Activated T-cell treated with anti-CD3 and anti-CD28 coated beads, Interleukin-2, amount 50 U/mL, for 4 hours (primary cell): Measurements from ENCODE around the gene OLFML2B. TPM values are rescaled to one million over a fixed set of nuclear protein-coding genes. Genes with fewer than 3 reads are reported as not detected.
A peak's percentile ranks its signal among the peaks of the same experiment; 100 is the strongest.
"Not testable (repeated sequence)": the region's sequence is repeated elsewhere in the genome, so short reads cannot be mapped to it uniquely, and the experiment has no call there.

Source experiments
- ATAC-seq, 2 donors: fragments of 200-7000 bp; cut with Tn5 transposase; one replicate each; pipeline ENCODE4 v1.10.0; 2021
- DNase-seq: peaks from one replicate; pipeline ENCODE4 v3.0.0-alpha.2; 2020
- H3K27me3 Mint-ChIP-seq: one replicate; pipeline ENCODE4 v1.8.0; 2021; ENCODE audit warnings: low read depth, mixed read lengths
- H3K36me3 Mint-ChIP-seq: one replicate; pipeline ENCODE4 v1.8.0; 2022; ENCODE audit warnings: mixed read lengths; ENCODE audit not compliant: insufficient read depth
- H3K4me1 Mint-ChIP-seq: one replicate; pipeline ENCODE4 v1.8.0; 2021; ENCODE audit warnings: low read depth, mixed read lengths
- H3K4me3 Mint-ChIP-seq: one replicate; pipeline ENCODE4 v1.8.0; 2021; ENCODE audit warnings: mild to moderate bottlenecking, moderate library complexity, mixed read lengths
- H3K9me3 Mint-ChIP-seq: one replicate; pipeline ENCODE4 v1.8.0; 2021; ENCODE audit warnings: mixed read lengths
- total RNA-seq, 3 donors: library from RNA; stranded (reverse); gene quantifications; one replicate each; pipeline ENCODE4 v1.2.1, GENCODE V29; 2021

The OLFML2B gene
- 1 to 10 TPM; 1.3 to 2.0 (median 1.5) TPM for total RNA-seq

- H3K9me3 Mint-ChIP-seq, result no peaks in the 10 kb centered on the region
- H3K4me3 Mint-ChIP-seq, result peak within 1 kb of the TSS; percentile 85
- ATAC-seq (peak; percentile 90 to 93), DNase-seq (peak; percentile 24)
- H3K27me3 Mint-ChIP-seq, result peaks cover 36% of the 10 kb centered on the region
- H3K36me3 Mint-ChIP-seq, result no peaks in the 10 kb centered on the region
- H3K4me1 Mint-ChIP-seq, result peaks cover 9% of the 10 kb centered on the region
Measured at GRCh38 chr1:162023547-162024501, at the start of gene OLFML2B. OLFML2B (minus strand) TSS chr1:162023869; CDS start chr1:162023430, 439 bp downstream.

GRCh38 chr1:162072740-162073139, 49.1 kb upstream of the OLFML2B start:
- peaks cover 59% of the 10 kb centered on the region for H3K27me3 Mint-ChIP-seq
- H3K4me3 Mint-ChIP-seq, result no peak overlapping the region
- no peaks in the 10 kb centered on the region for H3K9me3 Mint-ChIP-seq
- no peak for DNase-seq
- H3K4me1 Mint-ChIP-seq, result peaks cover 5% of the 10 kb centered on the region
- no peak for ATAC-seq
- no peaks in the 10 kb centered on the region for H3K36me3 Mint-ChIP-seq

- Mint-ChIP-seq H3K4me1 (peaks cover 5% of the 10 kb centered on the region), H3K27me3 (peaks cover 62% of the 10 kb centered on the region), H3K9me3 (no peaks in the 10 kb centered on the region), H3K4me3 (peak overlapping the region; percentile 79), H3K36me3 (no peaks in the 10 kb centered on the region)
- DNase-seq (no peak), ATAC-seq (no peak)
Measured at GRCh38 chr1:162070825-162071224, 47.2 kb upstream of the OLFML2B start.

- peaks cover 61% of the 10 kb centered on the region for H3K27me3 Mint-ChIP-seq
- H3K4me3 Mint-ChIP-seq, result peak overlapping the region; percentile 79
- peaks cover 5% of the 10 kb centered on the region for H3K4me1 Mint-ChIP-seq
- peak in 1 of 2 donors; percentile 4 for ATAC-seq
- no peaks in the 10 kb centered on the region for H3K36me3 Mint-ChIP-seq
- no peaks in the 10 kb centered on the region for H3K9me3 Mint-ChIP-seq
- peak; percentile 7 for DNase-seq
Measured at GRCh38 chr1:162070094-162070748, 46.6 kb upstream of the OLFML2B start.

DNA sequence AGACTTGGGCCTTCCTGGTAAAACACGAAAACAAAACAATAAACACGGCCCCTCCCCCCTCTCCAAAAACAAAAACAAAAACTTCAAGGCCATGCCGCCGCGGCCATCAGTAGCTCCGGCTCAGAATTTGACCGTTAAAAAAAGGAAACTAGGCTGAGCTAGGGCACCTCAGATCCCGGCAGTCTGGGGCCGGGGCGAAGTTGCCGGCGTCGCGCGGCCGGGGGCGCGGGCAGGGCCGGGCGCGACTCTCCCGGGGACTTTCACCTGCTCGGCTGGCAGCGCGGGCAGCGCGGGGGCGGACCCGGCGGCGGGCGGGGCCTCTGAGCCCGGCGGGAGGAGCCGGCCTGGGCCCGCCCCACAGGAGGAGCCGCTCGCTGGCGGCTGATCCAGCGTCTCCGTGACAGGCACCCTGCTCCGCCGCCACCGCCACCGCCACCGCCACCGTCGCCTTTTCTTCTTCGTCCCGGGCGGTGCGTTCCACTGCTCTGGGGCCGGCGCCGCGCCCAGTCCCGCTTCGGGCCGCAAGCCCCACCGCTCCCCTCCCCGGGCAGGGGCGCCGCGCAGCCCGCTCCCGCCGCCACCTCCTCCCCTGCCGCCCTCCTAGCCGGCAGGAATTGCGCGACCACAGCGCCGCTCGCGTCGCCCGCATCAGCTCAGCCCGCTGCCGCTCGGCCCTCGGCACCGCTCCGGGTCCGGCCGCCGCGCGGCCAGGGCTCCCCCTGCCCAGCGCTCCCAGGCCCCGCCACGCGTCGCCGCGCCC, 45.8 kb upstream of the OLFML2B start, which contains the start of gene NOS1AP:
Gene NOS1AP (plus strand): TSS at position 358 of the 760 bp plus-strand sequence. CDS start 487 bp downstream, outside the sequence.
- peaks cover 63% of the 10 kb centered on the region for H3K27me3 Mint-ChIP-seq
- DNase-seq (peak; percentile 74), ATAC-seq (peak; percentile 99)
- H3K4me1 Mint-ChIP-seq, result peaks cover 5% of the 10 kb centered on the region
- peak within 1 kb of the TSS; percentile 79 for H3K4me3 Mint-ChIP-seq
- H3K9me3 Mint-ChIP-seq, result no peaks in the 10 kb centered on the region
- no peaks in the 10 kb centered on the region for H3K36me3 Mint-ChIP-seq

DNA sequence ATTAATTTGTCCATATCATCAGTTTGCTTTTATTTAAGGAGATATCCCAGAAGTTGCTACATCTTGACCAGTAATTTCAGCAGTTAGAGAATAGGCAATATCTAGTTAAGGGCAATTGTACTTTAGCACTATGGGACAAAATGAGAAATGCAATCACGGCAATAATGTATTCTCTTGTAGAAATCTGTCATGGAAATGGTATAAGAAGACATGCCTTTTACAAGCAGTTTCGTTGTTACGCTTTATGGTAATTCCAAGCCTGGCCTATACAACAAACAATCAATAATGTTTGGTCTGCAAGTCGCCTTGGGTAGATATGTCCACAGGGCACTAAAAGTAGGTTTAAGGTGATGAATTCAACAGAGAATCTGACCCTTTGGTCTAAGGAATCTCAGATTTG, 44.6 kb upstream of the OLFML2B start:
- H3K27me3 Mint-ChIP-seq, result peaks cover 57% of the 10 kb centered on the region
- H3K36me3 Mint-ChIP-seq, result no peaks in the 10 kb centered on the region
- ATAC-seq (no peak), DNase-seq (no peak)
- H3K9me3 Mint-ChIP-seq, result no peaks in the 10 kb centered on the region
- peak overlapping the region; percentile 50 for H3K4me3 Mint-ChIP-seq
- H3K4me1 Mint-ChIP-seq, result peaks cover 5% of the 10 kb centered on the region

DNA sequence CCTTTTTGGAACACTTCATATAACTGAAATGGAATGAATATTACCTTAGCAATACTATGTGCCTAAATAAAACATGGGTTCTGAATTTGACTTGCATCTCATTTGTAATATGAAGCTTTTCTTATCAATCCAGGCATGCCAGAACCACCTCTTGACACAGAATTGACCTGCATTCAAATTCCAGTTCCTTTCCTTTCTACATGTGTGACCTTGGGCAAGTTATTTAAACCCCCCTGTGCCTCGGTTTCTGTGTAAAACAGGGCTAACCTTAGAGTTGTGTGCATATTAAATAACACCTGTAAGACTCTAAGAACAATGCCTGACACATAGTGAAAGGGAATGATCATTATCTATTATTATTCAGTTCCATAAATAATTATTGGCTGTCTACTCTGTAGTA, 43.8 kb upstream of the OLFML2B start:
- H3K4me3 Mint-ChIP-seq, result no peak overlapping the region
- no peaks in the 10 kb centered on the region for H3K9me3 Mint-ChIP-seq
- H3K27me3 Mint-ChIP-seq, result peaks cover 55% of the 10 kb centered on the region
- H3K4me1 Mint-ChIP-seq, result peaks cover 5% of the 10 kb centered on the region
- ATAC-seq, result no peak
- no peaks in the 10 kb centered on the region for H3K36me3 Mint-ChIP-seq
- no peak for DNase-seq

DNA sequence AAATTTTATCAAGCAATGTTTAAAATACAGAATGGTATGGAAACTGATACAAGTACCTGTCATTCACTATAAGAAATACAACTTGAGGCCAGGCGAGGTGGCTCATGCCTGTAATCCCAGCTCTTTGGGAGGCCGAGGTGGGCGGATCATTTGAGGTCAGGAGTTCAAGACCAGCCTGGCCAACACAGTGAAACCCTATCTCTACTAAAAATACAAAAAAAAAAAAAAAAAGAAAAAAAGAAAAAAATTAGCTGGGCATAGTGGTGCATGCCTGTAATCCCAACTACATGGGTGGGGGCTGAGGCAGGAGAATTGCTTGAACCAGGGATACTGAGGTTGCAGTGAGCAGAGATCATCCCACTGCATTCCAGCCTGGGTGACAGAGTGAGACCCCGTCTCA, 43.2 kb upstream of the OLFML2B start:
- H3K36me3 Mint-ChIP-seq, ATAC-seq, H3K4me1 Mint-ChIP-seq, H3K4me3 Mint-ChIP-seq, DNase-seq, H3K9me3 Mint-ChIP-seq: not testable (repeated sequence)
- H3K27me3 Mint-ChIP-seq, result peaks cover 55% of the 10 kb centered on the region

DNA sequence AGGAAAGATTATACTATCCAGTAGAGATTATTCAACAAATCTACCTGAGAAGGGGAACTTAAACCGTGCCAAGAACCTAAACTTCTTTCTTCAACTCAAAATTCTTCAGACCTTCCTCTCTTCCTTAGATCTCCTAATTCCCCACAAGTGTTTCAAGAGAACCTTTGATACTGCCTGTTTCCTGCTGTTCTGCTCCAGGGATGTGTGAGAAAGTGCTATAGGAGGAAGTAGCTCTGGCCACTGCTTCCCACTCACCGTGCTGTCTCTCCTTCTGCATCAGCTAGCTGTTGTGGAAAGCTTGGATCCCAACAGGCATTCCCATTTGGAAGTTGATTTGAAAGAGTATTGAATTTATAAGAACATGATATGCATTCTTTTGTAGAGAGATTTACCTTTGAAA, 41.3 kb upstream of the OLFML2B start:
- Mint-ChIP-seq H3K36me3 (no peaks in the 10 kb centered on the region), H3K4me1 (peaks cover 2% of the 10 kb centered on the region), H3K4me3 (no peak overlapping the region), H3K27me3 (peaks cover 48% of the 10 kb centered on the region), H3K9me3 (no peaks in the 10 kb centered on the region)
- ATAC-seq (no peak), DNase-seq (no peak)

DNA sequence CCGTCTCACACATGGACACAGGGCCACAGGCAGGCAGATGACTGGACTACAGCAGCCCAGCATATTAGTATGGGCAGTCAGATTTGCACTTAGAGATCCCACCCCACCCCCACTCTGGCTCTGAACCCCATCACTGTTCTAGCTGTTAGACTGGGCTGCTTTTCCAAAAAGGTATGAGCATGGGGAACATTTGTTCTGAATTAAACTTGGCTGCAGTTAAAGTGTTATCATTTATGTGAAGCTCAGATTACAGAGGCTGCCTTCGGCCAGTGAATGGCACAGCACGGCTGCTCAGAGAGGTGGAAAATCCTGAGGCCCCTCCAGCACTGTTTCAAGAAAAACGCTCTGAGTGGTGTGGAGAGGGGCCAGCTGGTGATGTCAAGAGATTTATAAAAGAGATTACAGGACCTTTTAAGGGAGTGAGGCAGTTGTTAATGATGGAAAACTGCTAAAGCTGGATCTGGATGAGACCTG, 38.9 kb upstream of the OLFML2B start:
- no peak overlapping the region for H3K4me3 Mint-ChIP-seq
- H3K27me3 Mint-ChIP-seq, result peaks cover 33% of the 10 kb centered on the region
- H3K36me3 Mint-ChIP-seq, result no peaks in the 10 kb centered on the region
- no peaks in the 10 kb centered on the region for H3K4me1 Mint-ChIP-seq
- DNase-seq, result no peak
- no peaks in the 10 kb centered on the region for H3K9me3 Mint-ChIP-seq
- ATAC-seq, result no peak

GRCh38 chr1:162060314-162060713, 36.6 kb upstream of the OLFML2B start:
- no peaks in the 10 kb centered on the region for H3K36me3 Mint-ChIP-seq
- no peak for ATAC-seq
- H3K9me3 Mint-ChIP-seq, result no peaks in the 10 kb centered on the region
- no peak overlapping the region for H3K4me3 Mint-ChIP-seq
- DNase-seq, result no peak
- no peaks in the 10 kb centered on the region for H3K4me1 Mint-ChIP-seq
- peaks cover 25% of the 10 kb centered on the region for H3K27me3 Mint-ChIP-seq

DNA sequence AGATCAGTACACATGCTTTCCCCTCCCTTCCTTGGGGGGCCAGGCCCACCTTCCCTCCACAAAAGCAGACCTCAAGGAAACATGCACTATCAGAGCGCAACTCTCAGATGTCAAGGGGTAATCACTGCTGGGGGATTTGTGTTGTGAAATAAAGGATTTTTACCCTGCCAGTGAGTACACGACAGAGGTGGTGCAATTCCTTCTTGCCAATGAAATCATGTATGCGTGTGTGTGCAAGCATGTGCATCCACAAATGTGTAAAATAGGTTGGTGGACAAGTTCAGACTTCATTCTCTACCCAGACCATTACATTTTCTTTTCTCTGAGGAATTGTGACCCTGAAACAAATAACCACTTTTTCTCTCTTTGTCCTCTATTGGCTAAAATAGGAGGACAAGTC, 36.1 kb upstream of the OLFML2B start:
- ATAC-seq (no peak), DNase-seq (no peak)
- H3K4me3 Mint-ChIP-seq, result no peak overlapping the region
- H3K36me3 Mint-ChIP-seq, result no peaks in the 10 kb centered on the region
- no peaks in the 10 kb centered on the region for H3K4me1 Mint-ChIP-seq
- H3K9me3 Mint-ChIP-seq, result no peaks in the 10 kb centered on the region
- H3K27me3 Mint-ChIP-seq, result peaks cover 19% of the 10 kb centered on the region

- ATAC-seq (no peak), DNase-seq (no peak)
- Mint-ChIP-seq H3K27me3 (peaks cover 5% of the 10 kb centered on the region), H3K4me1 (no peaks in the 10 kb centered on the region), H3K36me3 (no peaks in the 10 kb centered on the region), H3K4me3 (no peak overlapping the region), H3K9me3 (no peaks in the 10 kb centered on the region)
Measured at GRCh38 chr1:162056579-162056978, 32.9 kb upstream of the OLFML2B start.

- peak; percentile 63 to 83 for ATAC-seq
- peak; percentile 27 for DNase-seq
- no peaks in the 10 kb centered on the region for H3K9me3 Mint-ChIP-seq
- no peaks in the 10 kb centered on the region for H3K36me3 Mint-ChIP-seq
- H3K4me1 Mint-ChIP-seq, result no peaks in the 10 kb centered on the region
- no peak overlapping the region for H3K4me3 Mint-ChIP-seq
- H3K27me3 Mint-ChIP-seq, result peaks cover 3% of the 10 kb centered on the region
Measured at GRCh38 chr1:162056043-162056442, 32.4 kb upstream of the OLFML2B start.
